ENCODE results near the gene DHDDS.
"Not testable (repeated sequence)": the region's sequence is repeated elsewhere in the genome, so short reads cannot be mapped to it uniquely, and the experiment has no call there.

Gene DHDDS

DNA sequence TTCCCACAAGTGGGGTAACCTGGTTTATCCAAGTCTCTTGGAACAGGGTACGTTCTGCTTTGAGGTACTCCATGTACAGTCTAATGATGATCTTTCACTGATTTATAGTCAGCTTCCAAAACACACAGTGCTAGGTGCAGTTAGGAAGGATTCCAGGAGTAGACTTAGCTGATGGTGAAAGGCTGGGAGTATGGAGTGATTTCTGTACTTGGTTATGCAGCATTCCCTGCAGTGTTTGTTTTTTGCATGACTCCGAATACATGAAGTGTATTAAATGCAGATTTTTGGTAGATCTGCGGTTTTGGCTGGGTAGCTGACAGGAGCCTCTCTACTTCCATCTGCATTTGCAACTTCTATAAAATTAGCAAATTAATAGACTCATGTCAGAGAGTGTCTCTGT, 43.9 kb downstream of the DHDDS start:
- DNase-seq (ENCODE audit: low read depth in 2 of 2), result no peak

DNA sequence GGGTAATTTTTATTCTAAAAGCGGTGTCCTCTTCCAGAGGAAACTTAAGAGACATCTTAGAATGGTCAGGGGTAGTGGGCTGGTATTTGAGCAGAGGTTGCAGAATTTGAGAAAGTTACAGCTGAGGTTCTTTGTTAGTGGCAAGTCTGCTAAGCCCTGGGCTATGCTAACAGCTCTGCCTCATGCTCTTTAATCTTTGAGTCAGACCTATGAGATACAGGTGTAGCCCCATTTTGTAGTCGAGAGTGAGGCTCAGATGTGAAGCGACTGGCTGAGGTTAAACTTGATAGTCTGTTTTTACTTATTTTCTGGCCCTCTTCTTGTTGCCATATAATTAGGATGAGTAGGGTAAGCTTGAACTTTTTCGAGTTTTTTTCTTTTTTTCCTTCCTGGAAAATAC, 44.8 kb downstream of the DHDDS start:
- no peak for DNase-seq (ENCODE audit: low read depth in 2 of 2)

DNA sequence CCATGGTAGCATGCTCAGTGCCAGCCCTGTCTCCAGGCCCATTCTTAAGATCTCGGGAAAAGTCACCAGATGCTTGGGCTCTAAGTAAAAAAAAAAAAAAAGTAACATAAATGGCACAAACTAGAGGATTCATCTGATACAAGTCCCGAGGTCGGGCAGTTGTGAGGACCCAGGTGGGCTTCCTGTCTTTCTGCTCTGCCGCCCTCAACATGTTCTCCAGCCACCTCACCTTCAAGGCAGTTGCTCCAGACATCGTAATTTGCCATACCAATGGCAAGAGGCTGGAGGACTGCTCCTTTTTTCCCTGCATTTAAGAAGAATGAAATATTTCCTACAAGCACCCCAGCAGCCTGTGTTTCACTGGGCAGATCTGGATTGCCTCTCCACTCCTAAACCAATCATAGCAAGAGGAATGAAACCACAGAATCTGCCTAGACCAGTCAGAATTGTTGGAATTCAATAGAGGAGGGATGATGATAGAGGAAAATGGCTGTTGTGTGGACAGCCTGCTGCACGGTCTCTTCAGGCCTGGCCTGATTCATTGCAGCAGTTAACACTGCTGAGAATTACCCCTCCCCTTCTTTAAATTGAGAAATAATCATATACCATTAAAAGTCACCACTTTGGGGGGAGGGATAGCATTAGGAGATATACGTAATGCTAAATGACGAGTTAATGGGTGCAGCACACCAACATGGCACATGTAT, 45.5 kb downstream of the DHDDS start:
- DNase-seq (ENCODE audit: low read depth in 2 of 2), result no peak

DNA sequence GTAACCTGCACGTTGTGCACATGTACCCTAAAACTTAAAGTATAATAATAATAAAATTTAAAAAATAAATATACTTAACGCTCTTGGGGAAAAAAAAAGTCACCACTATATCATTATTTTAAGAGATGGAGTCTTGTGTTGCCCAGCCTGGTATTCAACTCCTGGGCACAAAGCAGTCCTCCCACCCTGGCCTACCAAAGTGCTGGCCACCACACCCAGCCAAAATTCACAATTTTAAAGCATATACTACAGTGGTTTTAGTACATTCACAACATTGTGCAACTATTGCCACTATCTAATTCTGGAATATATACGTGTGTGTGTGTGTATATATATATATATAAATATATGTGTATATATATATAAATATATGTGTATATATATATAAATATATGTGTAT, 46.0 kb downstream of the DHDDS start:
- DNase-seq (ENCODE audit: low read depth in 2 of 2), result no peak

DNA sequence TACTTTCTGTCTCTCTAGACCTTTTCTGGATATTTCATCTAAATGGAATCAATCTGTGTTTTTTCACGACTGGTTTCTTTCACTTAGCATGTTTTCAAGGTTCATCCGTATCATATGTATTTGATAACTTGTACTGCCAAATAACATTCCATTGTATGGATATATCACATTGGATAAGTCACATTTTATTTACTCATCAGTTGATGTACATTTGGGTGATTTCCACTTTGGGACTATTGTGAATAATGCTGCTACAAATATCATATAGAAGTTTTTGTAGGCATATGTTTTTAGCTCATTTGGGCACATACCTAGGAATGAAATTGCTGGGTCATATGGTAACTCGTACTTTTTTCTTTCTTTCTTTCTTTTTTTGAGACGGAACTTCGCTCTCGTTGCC, 46.9 kb downstream of the DHDDS start:
- no peak for DNase-seq (ENCODE audit: low read depth in 2 of 2)

DNA sequence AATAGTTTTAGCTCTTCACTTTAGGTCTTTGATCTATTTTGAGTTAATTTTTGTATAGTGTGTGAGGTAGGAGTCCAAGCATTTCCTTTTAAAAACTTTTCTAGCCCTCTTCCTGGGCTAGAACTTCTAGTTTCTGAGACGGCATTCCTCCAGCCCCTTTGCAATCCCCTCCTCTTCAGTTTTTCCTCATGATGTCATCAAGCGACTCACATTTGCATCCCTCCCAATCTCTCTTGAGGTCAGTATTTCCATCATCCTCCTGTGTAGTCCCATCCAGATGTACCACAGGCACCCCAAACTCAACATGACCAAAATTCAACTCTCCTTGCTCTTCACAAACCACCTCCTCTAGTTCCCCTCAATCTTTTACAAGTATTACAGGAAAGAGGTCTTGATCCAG, 50.8 kb downstream of the DHDDS start:
- no peak for DNase-seq (ENCODE audit: low read depth in 2 of 2)

DNA sequence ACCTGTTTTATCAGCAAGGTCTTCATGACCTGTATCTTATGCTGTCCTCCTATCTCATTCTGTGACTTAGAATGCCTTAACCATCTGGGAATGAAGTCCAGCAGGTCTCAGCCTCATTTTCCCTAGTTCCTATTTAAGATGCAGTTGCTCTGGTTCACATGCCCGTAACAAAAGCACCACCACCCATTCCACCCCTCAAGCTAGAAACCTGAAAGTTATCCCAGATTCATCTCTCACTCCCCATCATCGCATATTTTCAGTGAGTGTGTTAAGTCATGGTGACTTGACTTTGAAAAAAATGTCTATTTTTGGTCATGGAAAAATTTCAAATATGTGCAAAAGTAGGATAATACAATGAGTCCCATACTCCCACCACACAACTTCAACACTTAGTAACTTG, 51.9 kb downstream of the DHDDS start:
- DNase-seq (ENCODE audit: low read depth in 2 of 2), result peak in 1 of 2 experiments; percentile 23

DNA sequence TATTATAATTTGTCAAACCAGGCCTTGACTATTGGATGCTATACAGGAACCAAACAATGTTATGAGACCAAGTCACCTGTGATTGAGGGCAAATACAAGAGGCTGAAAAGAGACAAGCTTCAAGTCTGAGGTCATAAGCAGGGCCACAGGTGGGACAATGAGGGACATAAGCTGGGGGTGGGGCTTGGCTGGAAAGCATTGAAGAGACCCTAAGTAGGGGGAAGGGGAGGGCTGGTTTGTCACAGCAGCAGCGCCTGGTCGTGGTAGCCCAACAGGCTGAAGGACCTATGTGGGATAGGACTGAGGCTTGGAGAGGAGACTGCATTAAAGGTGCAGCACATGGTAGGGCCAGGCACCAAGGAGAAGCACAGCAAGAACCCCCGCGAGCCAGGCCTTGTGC, 58.0 kb downstream of the DHDDS start:
- DNase-seq (ENCODE audit: low read depth in 2 of 2), result no peak

DNA sequence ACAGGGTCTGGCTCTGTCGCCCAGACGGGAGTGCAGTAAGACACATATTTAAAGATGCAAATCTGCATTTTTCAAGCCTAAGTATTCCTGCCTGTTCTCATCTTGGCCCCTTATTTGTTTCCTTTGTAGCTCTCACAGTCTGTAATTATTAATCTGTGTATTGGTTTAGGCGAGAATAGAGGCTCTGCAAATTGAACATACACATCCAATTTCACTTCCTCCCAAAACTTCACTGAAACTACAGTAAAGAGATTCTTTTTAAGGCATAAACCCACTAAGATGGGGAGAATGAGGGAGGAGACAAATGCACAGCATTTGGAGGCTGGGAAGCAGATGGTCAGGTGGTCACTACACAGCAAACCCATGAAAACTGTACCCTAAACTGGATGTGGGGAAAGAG, 61.1 kb downstream of the DHDDS start:
- DNase-seq (ENCODE audit: low read depth in 2 of 2), result no peak

DNA sequence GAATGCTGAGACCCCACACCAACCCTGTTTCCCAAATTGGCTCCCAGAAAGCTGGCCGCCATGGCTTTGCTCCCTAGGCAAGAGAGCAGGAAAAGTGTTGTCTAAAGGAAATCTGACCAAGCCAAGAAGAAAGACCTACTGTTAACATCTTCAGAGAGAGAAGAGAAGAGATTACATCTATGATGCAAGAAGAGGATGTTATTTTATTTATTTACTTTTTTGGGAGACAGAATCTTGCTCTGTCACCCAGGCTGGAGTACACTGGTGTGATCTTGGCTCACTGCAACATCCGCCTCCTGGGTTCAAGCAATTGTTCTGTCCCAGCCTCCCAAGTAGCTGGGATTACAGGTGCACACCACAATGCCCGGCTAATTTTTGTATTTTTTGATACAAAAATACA, 61.8 kb downstream of the DHDDS start:
- DNase-seq (ENCODE audit: low read depth in 2 of 2), result no peak

DNA sequence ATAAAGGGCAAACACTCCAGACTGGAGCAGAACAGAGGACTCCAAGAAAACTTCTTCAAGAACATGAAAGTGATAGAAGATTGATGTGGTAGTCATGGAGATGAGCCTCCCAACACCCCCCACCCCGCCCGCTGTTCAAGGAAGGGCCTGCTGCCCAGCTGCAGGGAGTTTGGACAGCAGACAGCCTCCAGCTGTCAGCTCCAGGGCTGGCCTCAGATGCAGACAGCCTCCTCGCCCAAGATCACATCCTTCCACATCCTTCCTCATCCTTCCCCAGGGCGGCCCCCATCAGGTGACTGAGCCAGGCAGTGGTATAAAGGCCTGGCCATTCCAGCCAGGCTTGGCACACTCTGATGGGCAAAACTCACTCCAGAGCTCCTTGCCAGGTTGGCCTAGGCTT, 64.7 kb downstream of the DHDDS start:
- no peak for DNase-seq (ENCODE audit: low read depth in 2 of 2)

DNA sequence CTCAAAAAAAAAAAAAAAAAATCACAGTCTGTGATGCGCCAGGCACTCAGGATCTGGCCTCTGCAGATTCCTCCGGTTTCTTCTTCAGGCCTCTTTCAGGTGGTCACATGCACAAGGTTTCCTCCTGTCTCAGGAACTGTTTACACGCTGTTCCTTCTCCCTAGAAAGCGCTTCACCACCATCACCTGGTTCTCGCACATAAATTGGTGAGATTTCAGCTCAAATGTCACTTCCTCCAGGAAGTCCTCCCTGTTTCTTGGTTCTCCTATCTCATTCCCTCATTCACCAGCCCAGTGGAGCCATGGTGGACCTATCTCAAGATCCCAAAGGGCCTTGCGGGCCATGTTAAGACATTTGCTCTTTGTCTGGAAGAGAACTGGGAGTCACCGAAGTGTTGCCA, 66.8 kb downstream of the DHDDS start:
- no peak for DNase-seq (ENCODE audit: low read depth in 2 of 2)

DNA sequence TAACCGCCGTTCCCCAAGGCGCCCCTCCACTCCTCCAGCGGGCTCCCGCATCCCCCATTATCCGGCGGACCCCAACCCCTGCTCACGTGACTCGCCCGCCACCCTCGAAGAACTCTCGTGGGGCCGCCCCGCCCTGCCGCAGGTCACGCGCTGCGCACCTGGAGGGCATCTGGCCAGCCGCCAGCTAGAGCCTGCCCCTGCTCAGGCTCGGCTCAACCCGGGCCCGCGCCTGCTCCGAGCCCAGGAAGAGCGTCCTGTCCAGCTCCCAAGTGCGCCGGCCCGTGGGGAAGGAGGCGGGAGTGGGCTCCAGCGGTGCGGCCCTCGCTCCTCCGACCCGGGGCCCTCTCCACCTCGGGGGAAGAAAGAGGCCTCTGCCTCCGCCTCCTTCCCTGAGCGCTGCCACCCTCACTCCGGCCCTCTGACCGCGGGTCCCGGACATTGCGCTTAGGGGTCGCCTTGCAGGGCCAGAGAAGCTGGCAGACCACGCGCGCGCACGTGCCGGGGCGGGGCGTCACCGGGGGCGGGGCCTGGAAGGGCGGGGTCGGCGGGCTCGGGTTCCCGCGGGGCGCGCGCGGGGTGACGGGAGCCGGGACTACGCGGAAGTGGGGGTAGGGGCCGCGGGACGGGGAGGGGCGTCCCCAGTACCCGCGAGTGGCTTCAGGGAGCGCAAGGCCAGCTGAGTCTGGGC, 68.5 kb downstream of the DHDDS start:
- DNase-seq (ENCODE audit: low read depth in 2 of 2), result peak; percentile 33 to 50

DNA sequence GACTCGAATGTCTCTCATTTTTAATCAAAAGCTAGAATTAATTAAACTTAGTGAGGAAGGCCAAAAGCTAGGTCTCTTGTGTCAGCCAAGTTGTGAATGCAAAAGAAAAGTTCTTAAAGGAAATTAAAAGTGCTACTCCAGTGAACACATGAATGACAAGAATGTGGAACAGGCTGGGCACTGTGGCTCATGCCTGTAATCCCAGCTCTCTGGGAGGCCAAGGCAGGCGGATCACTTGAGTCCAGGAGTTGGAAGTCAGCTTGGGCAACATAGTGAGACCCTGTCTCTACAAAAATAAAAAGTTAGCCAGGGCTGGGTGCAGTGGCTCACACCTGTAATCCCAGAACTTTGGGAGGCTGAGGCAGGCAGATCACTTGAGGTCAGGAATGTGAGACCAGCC, 78.6 kb downstream of the DHDDS start:
- not testable (repeated sequence) for DNase-seq (ENCODE audit: low read depth in 2 of 2)

DNA sequence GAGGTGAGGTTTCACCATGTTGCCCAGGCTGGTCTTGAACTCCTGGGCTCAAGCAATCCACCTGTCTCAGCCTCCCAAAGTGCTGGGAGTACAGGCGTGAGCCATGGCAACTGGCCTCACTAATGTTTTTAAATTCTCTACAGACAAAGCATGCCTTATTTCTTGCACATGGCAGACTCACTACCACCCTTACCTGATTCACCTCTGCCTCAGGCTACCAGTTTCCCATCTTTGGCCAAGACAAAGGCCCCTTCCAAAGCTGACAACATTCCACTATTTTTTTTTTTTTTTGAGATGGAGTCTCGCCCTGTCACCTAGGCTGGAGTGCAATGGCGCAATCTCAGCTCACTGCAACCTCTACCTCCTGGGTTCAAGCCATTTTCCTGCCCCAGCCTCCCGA, 83.7 kb downstream of the DHDDS start:
- DNase-seq (ENCODE audit: low read depth in 2 of 2), result not testable (repeated sequence)

DNA sequence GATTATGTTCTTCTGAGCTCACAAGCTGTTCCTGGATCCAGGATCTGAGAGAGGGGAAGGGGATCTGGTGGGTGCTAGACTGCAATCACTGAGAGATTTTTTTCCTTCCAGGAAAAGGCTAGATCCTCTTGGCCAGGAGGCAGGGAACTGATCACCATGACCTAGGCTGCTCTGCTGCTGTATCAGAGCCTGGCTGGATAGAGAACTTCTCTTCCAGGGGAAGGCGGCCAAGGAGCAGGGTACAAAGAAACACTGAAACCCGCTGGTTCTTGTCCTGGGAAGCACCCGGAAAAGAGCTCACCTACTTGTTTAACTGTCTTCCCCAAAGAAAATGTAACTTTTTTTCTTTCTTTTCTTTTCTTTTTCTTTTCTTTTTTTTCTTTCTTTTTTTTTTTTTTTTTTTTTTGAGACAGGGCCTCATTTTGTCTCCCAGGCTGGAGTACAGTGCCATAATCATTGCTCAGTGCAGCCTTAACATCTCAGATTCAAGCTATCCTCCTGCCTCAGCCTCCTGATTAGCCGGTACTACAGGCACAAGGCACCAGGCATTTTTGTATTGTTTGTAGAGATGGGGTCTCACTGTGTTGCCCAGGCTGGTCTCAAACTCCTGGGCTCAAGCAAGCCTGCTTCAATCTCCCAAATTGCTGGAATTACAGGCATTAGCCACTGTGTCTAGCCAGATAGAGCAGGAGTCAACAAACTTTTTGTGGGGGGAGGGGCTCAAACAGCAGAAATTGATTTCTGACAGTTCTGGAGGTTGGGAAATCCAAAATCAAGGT, 85.1 kb downstream of the DHDDS start:
- no peak for DNase-seq (ENCODE audit: low read depth in 2 of 2)

DNA sequence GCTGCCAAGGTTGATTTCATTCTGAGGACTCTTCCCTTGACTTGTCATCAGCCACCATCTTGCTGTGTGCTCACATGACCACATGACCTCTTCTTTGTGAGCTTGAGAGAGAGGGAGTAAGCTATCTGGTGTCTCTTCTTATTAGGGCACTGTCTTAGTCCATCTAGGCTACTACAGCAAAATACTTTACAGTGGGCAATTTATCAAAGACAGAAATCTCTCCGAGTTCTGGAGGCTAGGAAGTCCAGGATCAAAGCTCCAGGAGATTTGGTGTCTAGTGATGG, 85.6 kb downstream of the DHDDS start:
- no peak for DNase-seq (ENCODE audit: low read depth in 2 of 2)

DNA sequence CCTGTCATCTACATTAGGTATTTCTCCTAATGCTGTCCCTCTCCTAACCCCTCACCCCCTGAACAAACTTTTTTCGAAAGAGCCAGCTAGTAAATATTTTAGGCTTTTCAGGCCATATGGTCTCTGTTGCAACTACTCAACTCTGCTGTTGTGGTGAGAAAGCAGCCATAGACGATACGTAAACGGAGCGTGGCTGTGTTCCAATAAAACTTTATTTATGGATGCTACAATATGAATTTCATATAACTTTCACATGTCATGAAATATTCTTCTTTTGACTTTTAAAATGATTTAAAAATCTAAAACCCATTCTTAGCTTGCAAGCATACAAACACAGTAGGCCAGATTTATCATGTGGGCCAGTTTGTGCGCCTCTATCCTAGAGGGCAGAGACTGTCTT, 86.2 kb downstream of the DHDDS start:
- DNase-seq (ENCODE audit: low read depth in 2 of 2), result no peak

DNA sequence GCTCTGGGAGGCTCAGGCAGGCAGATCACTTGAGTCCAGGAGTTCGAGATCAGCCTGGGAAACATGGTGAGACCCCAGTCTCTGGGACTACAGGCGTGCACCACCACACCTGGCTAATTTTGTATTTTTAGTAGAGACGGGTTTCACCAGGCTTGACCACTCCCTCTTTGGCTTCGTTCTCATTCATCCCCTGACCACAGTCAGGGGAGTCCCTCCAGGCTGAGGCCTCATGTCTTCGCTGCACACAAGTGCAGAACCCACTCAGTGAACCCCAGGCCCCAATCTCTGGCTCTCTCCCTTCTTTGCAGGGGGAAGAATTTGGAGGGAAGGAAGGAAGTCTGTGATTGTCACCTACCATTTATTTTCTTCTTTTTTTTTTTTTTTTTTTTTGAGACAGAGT, 88.2 kb downstream of the DHDDS start:
- DNase-seq (ENCODE audit: low read depth in 2 of 2), result no peak
